Keratinocyte (primary cell): Measurements from ENCODE around the gene DIP2C. TPM values are rescaled to one million over a fixed set of nuclear protein-coding genes. Genes with fewer than 3 reads are reported as not detected.

Experiments
- DNase-seq: peaks from one replicate; pipeline ENCODE4 v3.0.0-alpha.2; 2011; ENCODE audit warnings: low read depth, missing footprints, low spot score
- FAIRE-seq: peaks from 2 replicates; lab custom pipeline; 2011; peaks lifted over from hg19 to GRCh38; lab: Jason Lieb, UNC
- H2AFZ ChIP-seq: 2 replicates; pipeline ENCODE4 v1.6.0; 2012; ENCODE audit warnings: low read length, control low read depth, inconsistent platforms; ENCODE audit not compliant: control insufficient read depth
- H3K27ac ChIP-seq: 2 replicates; pipeline ENCODE4 v1.5.1; 2011; ENCODE audit warnings: low read length; ENCODE audit not compliant: control insufficient read depth, insufficient read depth
- H3K27me3 ChIP-seq: 3 replicates; pipeline ENCODE4 v1.6.0; 2011; ENCODE audit warnings: low read length; ENCODE audit not compliant: control insufficient read depth, insufficient read depth; ENCODE audit errors: extremely low read depth
- H3K36me3 ChIP-seq, 2 experiments: 2 replicates in 1 of 2; 3 replicates in 1 of 2; pipeline ENCODE4 v1.5.1; 2011; ENCODE audit warnings: low read length in 2 of 2, mild to moderate bottlenecking in 1 of 2; ENCODE audit not compliant: control insufficient read depth in 2 of 2, insufficient read depth in 2 of 2; ENCODE audit errors: extremely low read depth in 1 of 2
- H3K4me1 ChIP-seq: 3 replicates; pipeline ENCODE4 v1.5.1; 2011; ENCODE audit warnings: low read length; ENCODE audit not compliant: control insufficient read depth, insufficient read depth; ENCODE audit errors: extremely low read depth
- H3K4me2 ChIP-seq: 3 replicates; pipeline ENCODE4 v1.6.0; 2011; ENCODE audit warnings: low read depth, low read length; ENCODE audit not compliant: control insufficient read depth, insufficient read depth; ENCODE audit errors: extremely low read depth
- H3K4me3 ChIP-seq, 3 experiments: fragments of 200-600 bp in 1 of 3; sonication (generic) in 1 of 3; 2 replicates in 2 of 3; 3 replicates in 1 of 3; pipeline ENCODE4 v1.5.1; 2011 to 2016; ENCODE audit warnings: low read length in 3 of 3, mild to moderate bottlenecking in 3 of 3, control low read depth in 2 of 3, inconsistent platforms in 1 of 3, low read depth in 1 of 3, mixed read lengths in 1 of 3, mixed run types in 1 of 3, moderate library complexity in 1 of 3; ENCODE audit not compliant: control insufficient read depth in 2 of 3, insufficient read depth in 2 of 3; ENCODE audit errors: extremely low read depth in 1 of 3
- H3K79me2 ChIP-seq: 2 replicates; pipeline ENCODE4 v1.6.0; 2012; ENCODE audit warnings: low read length; ENCODE audit not compliant: control insufficient read depth, insufficient read depth
- H3K9ac ChIP-seq: 3 replicates; pipeline ENCODE4 v1.6.0; 2011; ENCODE audit warnings: low read length; ENCODE audit not compliant: control insufficient read depth, insufficient read depth; ENCODE audit errors: extremely low read depth
- H3K9me1 ChIP-seq: 3 replicates; pipeline ENCODE4 v1.6.0; 2011; ENCODE audit warnings: low read length; ENCODE audit not compliant: control insufficient read depth, insufficient read depth; ENCODE audit errors: extremely low read depth
- H3K9me3 ChIP-seq: 2 replicates; pipeline ENCODE4 v1.5.1; 2012; ENCODE audit warnings: low read depth, low read length; ENCODE audit not compliant: control insufficient read depth
- H4K20me1 ChIP-seq: 3 replicates; pipeline ENCODE4 v1.6.0; 2011; ENCODE audit warnings: low read length; ENCODE audit not compliant: control insufficient read depth, insufficient read depth; ENCODE audit errors: extremely low read depth
- CTCF ChIP-seq, 3 experiments: IDR thresholded peaks in 1 of 3; conservative IDR thresholded peaks in 1 of 3; optimal IDR thresholded peaks in 1 of 3; 2 replicates in 2 of 3; 3 replicates in 1 of 3; pipeline versions ENCODE3 to v1.5.1; 2011; ENCODE audit warnings: low read length in 3 of 3, mild to moderate bottlenecking in 3 of 3, moderate library complexity in 2 of 3, control low read depth in 1 of 3, inconsistent platforms in 1 of 3; ENCODE audit not compliant: insufficient read depth in 2 of 3; ENCODE audit errors: extremely low read depth in 1 of 3
- EZH2 ChIP-seq: IDR thresholded peaks from one replicate; pipeline ENCODE4 v1.6.1; 2012; ENCODE audit warnings: inconsistent platforms, mild to moderate bottlenecking, low read length, moderate library complexity
- dilution Hi-C: fragments of 300-500 bp; cut with MboI; formaldehyde crosslinking; loops from one replicate; pipeline ENCODE4 v1.7.0; 2020; ENCODE audit warnings: low sequenced_read_pairs; ENCODE audit not compliant: extremely low pct_ligation_motif_present
- polyA plus RNA-seq, 5 experiments: library from polyadenylated mRNA; depleted of rRNA in 3 of 5; stranded (reverse) in 3 of 5; stranded (forward) in 1 of 5; unstranded in 1 of 5; fragments of >200 nt; gene quantifications; 1 replicate in 1 of 5; 2 replicates in 3 of 5; 3 replicates in 1 of 5; pipeline versions ENCODE4 v1.2.1 to v1.2.3, GENCODE V29; 2011 to 2012; ENCODE audit warnings: missing spikeins in 2 of 5, low read depth in 1 of 5, low replicate concordance in 1 of 5

Gene DIP2C
- polyA plus RNA-seq, 1 donor (not counting 4 experiments of a cell fraction or from before 2014, with no cell fraction given) = 1.3 TPM

DNA sequence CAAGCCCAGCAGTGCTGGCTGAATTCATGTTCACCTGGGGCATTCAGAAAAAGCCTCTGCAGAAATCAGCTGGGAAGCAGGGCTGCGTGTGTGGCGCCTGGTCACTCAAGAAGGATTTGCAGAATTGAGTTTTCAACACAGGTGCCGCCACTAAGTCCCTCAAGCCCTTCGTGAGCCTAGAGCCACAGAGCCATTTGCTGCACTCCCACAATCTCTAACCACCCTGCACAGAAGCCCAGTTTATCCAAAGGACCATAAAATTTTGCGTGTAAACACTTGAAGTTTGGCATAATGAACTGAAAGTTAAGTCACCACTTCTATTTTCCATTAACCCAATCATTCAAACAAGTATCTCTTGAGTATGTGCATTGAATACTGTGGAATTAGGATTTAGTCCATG, 136.2 kb downstream of the DIP2C start:
- H3K27me3 ChIP-seq = no peaks in the 10 kb centered on the region
- no peak overlapping the region for H3K4me3 ChIP-seq
- H3K9ac ChIP-seq = no peak overlapping the region
- no peaks in the 10 kb centered on the region for H4K20me1 ChIP-seq
- no peaks in the 10 kb centered on the region for H3K79me2 ChIP-seq
- TF ChIP-seq CTCF (optimal IDR thresholded peaks at IDR 0.05 in 1 of 3, IDR thresholded peaks at IDR 0.05 in 1 of 3, conservative IDR thresholded peaks at IDR 0.05 in 1 of 3; ENCODE audit: extremely low read depth in 1 of 3, insufficient read depth in 2 of 3, low read length in 3 of 3) = no peak
- TF ChIP-seq EZH2 = no peak
- no peak overlapping the region for H3K4me2 ChIP-seq
- no peak for DNase-seq
- H3K27ac ChIP-seq = no peak overlapping the region
- no peaks in the 10 kb centered on the region for H3K4me1 ChIP-seq
- no peaks in the 10 kb centered on the region for H3K9me3 ChIP-seq
- H3K9me1 ChIP-seq = no peaks in the 10 kb centered on the region
- H2AFZ ChIP-seq = no peak overlapping the region
- FAIRE-seq = no peak
- dilution Hi-C loops = no loop called here
- H3K36me3 ChIP-seq = no peaks in the 10 kb centered on the region

DNA sequence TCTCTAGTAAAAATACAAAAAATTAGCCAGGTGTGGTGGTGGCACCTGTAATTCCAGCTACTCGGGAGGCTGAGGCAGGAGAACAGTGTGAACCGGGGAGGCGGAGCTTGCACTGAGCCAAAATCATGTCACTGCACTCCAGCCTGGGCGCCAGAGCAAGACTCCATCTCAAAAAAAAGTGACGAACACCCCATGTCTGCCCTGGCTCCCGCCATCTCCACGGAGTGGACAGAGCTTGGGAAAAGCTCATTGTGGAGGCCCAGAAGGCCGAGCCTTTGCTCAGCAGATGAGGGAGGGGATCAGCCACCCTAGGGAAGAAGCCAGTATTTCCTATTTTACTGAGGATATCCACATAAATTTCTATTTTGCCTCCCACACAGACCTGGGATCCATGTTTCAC, 136.8 kb downstream of the DIP2C start:
- TF ChIP-seq EZH2 (no peak), CTCF (optimal IDR thresholded peaks at IDR 0.05 in 1 of 3, IDR thresholded peaks at IDR 0.05 in 1 of 3, conservative IDR thresholded peaks at IDR 0.05 in 1 of 3; ENCODE audit: extremely low read depth in 1 of 3, insufficient read depth in 2 of 3, low read length in 3 of 3) (no peak)
- Histone ChIP-seq H3K27ac (no peak overlapping the region), H3K9me3 (no peaks in the 10 kb centered on the region), H3K9me1 (no peaks in the 10 kb centered on the region), H4K20me1 (no peaks in the 10 kb centered on the region), H3K79me2 (no peaks in the 10 kb centered on the region), H3K27me3 (no peaks in the 10 kb centered on the region), H3K36me3 (no peaks in the 10 kb centered on the region), H3K9ac (no peak overlapping the region), H2AFZ (no peak overlapping the region), H3K4me1 (no peaks in the 10 kb centered on the region), H3K4me2 (no peak overlapping the region), H3K4me3 (no peak overlapping the region)
- no peak for DNase-seq
- dilution Hi-C loops = no loop called here
- no peak for FAIRE-seq
